Measurements from ENCODE around the gene GPR39.

GPR39 gene

DNA sequence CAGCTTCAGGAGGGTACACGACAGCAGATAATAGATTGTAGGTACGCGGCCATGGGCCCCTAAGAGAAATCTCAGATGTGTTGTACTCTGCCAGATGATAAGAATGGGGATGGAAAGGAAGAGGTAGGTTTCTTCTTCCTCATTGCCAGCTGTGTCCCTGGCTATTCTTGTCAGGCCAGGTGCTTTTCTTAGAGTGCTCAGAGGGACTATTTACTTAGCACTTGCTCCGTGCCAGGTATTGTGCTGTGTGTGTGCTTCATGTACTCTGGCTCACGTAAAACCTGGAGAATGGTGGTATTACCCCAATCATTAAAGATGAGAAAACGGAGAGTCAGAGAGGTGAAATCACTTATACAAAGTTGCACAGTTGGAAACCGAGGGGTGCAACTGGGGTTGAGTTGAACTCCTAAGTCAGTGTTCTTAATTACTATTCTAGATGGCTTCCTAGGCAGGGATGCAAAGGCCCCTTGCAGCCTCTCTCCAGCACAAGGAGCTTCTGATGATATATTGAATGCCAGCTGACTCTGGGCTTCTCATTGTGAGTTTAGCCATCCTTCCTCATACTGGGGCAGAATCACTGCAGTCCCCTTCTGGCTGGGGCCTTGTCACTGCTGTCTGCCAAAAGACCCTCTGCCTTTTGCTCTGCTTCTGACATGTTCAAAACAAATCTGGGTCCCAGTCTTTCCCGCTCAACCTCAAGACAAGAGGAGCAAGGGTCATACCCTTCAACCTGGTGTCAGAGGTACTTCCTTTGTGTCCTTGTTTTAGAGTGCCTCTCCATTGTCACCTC lies 192.7 kb downstream of the GPR39 start:
- no peak for DNase-seq

DNA sequence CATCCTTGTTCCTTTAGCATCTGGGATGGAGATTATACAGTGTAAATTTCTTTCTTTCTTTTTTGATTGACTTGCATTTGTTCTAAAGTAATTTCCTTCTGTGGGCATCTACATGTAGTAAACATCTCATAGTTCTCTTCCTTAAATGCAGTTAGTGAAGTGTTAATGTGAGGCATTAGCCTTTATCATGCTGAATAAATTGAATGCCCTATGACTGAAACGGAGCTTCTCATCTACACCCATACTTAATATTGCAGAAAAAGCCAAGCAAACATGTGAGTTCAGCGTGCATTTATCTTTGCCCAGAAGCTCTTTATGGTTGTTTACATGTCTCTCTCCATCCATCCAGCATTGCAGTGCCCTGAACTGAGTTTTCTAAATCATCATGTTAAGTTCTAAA lies 195.1 kb downstream of the GPR39 start:
- DNase-seq: no peak

DNA sequence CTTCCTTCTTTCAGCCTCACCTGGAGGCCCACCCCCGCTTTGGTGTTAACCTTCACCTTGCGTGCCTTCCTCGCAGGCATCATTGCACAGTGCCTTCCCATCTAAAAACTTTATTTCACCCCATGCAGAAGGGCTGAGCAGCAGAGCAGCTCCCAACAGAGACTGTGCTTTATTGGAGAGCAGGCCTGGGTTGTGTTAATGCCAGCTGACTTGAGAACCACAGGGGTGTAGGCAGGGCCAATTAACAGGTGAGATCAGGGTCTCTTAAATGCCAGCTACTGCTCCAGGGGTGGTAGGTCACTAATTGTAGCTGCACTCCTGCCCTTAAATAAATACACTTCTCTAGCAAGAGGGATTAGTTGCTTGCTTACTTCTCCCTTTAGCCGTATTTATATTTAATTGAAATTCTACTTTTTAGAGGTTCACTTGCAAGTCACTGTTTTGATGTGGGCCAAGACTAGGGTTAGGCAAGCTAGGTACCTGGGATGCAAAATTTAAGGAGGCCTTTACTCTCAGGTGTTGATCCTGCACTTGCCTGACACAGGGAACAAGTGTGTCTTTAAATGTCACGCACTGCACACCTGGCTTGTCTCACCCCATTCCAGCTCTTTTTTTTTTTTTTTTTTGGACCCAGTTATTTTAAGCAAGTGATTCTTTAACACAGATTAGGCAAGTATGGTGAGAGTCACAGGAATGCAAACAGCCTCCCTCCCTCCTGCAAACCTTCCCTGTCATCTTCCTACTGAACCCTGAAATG lies 198.9 kb downstream of the GPR39 start:
- DNase-seq: no peak

DNA sequence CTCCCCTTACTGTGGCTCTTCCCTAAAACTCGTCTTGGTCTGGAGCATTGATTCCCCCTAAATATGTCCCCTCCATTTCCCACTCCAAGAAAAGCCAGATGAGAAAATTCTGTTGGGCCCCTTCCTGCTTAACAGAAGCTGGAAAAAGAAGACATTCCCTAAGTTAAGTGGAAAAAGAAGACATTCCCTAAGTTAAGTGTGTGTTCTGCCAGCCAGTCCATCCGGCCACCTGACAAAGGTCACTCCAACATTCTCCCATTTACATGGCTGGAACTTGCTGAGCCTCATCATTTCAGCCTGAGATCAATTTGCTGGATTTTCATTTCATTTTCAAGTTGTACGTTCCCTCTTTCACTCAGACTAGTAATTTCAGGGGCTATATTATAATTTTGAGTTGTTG lies 201.4 kb downstream of the GPR39 start:
- DNase-seq: no peak

DNA sequence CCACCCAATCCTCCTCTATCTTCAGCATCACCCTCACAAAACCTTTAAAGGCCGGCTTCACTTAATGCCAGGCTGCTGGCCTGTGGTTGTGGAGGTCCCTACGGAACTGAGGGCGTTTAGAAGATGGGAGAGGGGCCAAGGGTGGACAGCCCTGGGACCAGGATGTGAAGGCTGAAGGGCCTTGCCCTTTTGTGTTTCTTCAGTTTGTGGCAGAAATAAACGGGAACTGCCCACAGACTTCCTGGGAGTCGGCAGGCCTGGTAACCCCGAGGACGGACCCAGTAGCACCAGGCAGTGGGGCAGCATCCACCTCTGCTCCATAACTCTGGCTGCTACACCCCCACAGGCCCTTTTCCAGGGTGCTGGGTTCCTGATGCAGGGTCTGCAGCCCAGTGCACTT lies 202.1 kb downstream of the GPR39 start:
- no peak for DNase-seq

DNA sequence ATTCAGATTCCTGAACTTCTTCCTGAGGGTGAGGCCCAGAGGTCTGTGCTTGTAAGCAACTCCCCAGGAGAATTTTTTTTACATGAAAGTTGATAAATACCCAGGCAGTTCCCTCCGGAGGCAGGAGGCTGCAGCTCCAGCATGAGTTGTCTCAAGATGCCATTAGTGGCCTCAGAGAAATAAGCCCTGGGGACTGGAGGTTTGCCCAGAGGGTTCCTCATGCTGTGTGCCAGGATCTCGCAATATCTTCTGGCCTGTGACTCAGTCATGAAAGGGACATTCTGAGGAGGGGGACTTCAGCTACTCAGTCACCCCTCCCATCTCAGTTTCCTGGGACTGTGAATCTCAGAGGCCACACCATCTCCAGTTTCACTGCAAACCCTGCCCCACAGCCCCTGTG lies 203.5 kb downstream of the GPR39 start:
- DNase-seq: no peak

DNA sequence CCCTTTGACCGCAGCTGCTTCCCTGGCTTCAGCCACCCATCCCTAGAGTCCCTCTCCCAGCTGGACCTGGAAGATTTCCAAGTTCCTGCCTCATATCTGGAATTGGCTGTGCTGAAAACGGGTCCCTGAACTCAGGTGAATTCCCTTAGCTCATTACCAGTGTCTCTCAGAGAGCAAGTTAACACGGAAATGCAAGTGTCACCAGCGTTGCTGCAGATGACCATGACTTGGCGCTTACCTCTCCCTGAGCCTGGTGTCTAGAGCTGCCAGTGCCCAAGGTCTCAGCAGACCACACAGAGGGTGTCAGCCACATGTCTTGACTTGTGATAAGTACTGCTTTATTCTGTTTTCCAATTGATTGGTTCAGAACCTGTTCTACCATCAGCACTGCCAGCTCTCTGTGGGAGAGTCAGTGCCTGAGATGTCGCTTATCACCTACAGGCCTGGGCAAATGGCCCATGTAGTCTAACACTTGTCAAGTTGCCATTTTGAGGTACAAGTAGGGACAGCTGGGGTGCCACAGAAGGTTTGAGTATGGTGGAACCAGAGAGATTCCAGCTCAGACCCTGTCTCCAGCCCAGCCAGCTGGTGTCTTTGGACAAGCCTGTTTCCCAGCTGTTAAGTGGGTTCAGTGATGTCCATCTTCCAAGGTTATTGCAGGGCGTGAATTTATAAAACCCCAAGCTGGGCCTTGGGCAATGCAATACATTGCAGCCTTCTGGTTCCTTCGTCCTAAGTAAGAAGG lies 204.7 kb downstream of the GPR39 start:
- no peak for DNase-seq

DNA sequence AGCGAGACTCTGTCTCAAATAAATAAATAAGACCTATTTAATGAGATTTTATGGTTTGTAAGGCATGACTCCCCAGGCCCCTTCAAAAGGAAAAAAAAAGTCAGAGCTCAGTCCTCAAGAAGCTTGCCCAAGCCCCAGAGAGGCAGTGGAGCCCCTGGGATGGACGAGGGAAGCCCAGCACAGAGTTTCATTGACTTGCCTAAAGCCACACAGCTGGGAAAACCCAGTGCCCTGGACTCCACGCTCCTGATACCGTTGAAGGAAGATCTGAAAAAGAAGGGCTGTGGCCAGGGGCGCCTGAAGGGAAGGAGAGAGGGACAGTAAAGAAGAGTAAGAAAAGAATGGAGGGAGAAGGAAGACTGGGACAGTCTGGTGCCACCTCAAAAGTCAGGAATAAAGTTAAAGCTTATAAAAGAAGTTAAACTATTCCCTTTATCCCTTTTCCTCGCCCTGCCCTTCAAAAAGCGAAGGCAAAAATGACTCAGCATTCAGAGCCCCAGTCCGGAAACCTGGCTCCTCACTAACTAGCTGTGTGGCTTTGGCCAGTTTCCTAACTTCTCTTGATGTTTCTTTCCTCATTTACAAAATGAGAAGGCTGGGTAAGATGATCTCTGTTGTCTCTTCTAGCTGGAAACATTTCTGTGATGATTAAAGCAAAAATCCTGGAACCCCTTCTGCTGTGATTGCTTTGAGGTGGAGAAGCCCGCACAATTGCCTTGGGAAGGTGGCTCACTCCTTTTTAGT lies 206.7 kb downstream of the GPR39 start:
- no peak for DNase-seq

DNA sequence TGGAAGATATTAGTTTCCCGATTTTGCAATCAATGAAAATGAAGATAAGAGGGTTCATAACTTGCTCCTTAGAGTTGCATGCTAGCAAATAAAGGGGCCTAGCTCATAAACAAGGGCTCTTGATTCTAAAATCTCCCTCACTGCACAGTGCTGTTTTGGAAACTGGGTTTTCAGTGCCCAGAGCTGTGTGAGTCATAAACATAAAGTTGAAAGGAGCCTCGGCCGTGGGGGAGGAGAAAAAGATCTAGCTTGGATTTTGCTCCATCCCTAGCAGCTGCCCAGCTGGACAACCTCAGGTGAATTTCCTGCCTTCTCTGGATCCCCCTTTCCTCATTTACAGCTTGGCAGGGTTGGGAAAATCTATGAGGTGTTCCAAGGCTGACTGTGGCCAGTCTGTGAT lies 210.9 kb downstream of the GPR39 start:
- DNase-seq: no peak

DNA sequence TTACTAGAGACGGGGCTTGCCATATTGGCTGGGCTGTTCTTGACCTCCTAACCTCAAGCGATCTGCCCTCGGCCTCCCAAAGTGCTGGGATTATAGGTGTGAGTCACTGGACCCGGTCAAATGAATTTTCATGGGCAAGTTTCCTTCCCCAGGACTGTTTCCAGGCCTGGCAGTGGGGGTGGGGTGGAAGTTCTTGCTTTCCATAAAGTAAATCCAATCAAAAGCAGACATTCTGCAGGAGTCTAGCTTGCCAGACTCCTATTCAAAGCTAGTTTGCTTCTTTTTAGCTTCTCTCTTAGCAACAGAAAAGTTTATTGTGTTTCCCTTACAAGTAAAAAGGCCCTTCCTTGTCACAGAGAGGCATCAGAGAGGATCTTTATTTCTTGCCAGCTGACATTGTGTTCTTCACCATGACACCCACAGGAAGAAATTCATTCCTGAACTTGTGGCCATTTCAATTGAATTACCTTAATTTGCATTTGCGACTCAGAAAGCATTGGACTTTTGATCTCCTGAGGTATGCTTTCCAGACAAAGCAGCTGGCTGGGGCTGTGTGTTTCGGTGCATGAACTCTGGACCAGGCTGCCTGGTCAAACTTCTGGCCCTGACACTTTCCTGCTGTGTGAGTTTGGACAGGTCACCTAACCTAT lies 215.5 kb downstream of the GPR39 start:
- no peak for DNase-seq

DNA sequence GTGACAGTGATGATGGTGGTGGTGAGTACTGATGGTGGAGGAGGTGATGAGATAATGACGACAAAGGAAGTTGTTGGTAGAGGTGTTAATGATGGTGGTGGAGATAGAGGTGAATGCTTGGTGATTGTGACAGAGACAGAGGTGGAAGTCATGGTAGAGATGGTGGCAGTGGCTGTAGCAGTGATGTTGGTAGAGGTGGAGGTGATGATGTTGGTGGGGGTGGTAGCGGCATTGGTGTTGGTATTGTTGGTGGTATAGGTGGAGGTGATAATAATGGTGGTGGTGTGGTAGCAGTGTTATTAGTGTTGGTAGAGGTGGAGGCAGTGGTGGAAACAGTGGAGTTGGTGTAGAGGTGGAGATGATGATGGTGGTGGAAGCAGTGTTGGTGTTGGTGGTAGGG lies 217.0 kb downstream of the GPR39 start:
- DNase-seq: no peak

DNA sequence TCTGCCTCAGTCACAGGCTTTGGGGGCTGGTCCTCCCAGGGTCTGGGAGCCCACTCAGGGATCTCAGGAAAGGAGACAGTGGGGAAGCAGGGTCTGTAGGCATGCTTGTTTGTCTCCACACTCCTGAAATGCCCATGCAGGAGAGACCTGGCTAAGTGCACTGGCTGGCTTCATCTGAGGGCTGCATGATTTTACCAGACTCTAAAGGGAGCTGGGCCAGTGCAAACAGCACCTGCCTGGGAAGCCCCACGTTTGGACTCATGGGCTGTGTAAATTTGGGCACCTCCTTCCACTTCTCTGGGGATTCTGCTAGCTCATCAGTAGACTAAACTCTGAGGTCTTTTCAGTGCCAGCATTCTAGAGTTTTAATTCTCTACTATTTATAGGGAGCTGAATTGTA lies 219.7 kb downstream of the GPR39 start:
- no peak for DNase-seq

DNA sequence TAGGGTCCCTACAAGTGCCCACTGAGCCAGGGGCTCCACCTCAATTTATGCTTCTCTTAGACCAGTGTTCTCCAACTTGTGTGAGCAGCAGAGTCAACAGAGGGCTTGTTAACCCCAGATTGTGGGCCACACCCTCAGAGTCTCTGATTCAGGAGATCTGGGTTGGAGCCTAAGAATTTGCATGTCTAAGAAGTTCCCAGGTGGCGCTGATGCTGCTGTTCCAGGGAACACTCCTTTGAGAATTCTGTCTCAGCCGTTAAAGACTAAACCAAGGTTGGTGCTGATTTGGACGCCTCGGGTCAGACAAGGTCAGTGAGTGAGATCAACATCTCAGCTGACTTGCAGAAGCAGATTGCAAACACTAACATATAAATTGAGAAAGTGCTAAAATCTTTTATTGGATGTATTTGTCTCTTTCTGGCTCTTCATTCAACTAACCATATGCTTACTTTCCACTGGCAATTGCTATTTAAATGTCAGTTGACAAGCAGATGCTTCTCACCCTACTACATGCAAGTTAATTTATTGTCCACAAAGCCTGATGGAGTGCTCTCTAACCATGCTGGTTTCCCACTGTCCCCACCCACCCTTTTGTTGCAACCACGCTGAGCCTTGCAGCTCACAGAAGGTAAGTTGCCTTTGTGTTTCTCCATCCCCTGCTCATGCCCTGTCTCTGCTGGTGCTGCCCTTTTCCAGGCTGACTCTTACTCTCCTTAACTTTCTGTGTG lies 221.9 kb downstream of the GPR39 start:
- DNase-seq: no peak

DNA sequence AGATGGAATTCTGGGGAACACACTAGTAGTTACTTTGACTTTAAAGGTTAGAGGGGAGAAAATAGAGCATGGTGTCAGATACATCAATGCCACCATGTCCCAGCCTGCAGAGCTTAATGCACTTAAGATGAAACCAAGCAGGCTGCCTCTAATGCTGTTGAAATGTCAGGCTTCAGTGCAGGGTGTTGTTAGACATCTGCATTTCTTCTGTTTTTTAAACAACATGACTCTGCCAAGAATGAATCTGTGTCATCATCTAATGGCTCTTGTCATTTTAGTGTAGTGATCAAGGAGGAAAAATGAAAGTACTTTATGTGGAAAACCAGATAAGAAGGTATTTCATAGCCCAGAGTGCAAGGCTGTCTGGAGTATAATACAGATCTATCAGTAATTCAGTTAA lies 223.5 kb downstream of the GPR39 start:
- DNase-seq: no peak

DNA sequence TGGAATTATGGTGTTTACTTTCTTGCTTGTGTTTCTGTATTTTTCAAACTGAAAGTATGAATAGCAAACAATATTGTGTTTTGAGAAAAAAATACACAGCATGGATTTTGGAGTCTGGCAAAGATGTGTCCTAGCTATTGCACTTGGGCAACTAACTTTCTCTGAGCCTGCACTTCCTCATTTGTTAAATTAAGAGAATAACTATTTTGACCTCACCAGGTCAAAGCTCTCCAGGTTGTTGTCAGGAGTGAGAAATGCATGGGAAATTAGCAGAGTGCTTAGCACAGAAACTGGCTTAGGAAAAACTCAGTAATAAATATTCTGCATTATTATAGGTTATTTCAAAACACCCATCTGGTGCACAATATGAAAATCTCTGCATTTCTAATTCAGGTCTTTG lies 225.2 kb downstream of the GPR39 start:
- DNase-seq: no peak

DNA sequence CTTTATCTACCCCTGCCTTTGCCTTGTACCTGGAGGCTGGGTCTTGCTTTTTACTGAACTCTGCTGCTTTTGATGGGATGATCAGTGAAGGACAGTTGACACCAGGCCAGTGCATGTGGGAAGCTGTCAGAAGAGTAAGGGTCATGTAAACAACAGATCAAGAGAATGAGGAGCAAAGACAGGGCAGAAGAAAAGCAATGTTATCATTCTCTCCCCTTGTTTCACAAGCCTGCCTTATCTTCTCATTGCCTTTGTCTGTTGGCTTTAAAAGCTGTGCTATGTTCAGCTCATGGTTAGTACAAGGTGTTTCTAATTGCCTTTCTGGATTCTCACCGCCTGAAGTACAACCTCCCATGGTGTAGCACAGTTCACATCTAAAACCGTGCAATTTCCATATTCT lies 225.8 kb downstream of the GPR39 start:
- no peak for DNase-seq

DNA sequence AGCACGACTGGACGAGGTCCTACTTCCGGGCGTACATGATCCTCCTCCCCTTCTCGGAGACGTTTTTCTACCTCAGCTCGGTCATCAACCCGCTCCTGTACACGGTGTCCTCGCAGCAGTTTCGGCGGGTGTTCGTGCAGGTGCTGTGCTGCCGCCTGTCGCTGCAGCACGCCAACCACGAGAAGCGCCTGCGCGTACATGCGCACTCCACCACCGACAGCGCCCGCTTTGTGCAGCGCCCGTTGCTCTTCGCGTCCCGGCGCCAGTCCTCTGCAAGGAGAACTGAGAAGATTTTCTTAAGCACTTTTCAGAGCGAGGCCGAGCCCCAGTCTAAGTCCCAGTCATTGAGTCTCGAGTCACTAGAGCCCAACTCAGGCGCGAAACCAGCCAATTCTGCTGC lies 228.6 kb downstream of the GPR39 start:
- DNase-seq: no peak

DNA sequence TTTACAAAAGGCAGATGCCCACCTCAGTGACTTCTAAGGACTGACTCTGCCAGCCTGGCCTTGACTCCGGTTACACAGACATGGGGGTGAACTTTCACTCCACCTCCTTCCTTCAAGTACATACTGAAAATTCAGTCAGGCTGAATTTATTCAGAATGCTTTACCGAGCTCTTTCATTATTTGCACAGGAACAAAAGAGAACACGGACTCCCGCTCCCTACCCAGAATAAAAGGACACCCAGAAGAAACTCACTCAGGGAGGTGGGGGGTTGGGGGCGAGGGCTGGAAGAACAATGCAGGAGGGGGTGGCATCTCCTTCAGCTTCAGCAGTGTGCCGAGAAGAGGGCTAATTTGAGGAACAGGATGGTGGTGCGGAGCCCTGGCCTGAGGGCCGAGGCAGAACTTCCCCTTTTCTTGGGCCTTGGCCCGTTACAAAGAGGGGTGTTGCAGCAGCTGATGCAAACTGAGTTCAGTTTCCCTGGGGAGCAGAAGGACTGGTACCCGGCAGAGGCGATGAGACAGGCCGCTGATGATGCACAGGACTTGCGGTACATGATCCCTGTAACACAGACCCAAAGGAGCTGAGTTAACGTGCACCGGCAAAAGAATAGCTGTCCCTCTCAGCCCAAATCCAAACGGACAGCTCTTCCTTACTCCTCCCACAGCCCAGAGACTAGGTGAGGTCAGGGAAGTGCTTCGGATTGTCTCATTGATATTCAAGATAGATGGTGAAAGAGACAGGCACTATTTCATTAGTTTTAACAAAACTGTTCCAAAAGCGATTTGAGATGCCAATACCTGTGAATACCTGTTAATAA lies 229.3 kb downstream of the GPR39 start:
- DNase-seq: no peak

DNA sequence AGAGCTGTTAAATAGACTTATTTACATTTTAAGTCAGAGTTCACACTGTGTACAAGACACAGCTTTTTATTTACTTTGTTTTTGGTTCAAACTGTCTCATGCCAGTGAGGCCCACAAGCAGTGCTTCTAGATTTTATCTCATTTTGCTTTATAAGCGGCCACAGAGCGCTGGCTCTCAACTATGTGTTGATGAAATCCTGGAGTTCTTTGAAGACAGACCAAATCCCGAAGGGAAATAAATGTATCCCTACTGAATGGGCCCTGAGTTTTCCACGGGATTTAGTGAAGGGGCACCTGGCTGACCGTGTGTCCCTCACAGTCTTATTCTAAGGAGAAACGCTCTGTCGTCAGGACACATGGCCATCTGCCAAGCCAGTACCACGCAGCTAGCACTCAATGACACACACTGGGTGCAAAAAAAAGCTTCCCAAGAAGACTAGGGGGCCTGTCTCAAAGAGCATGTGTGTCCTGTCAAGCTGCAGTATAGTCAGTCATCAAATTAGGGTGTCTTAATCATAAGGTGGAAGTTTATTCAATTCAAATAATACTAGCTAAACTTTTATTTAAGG lies 230.0 kb downstream of the GPR39 start:
- no peak for DNase-seq

Measured in stimulated activated naive CD4-positive, alpha-beta T cell treated with Interleukin-2 at 50 U/mL for 16 hours (primary cell).